Astrocyte of the cerebellum (primary cell): ENCODE measurements around the gene FBXO8.

ENCODE experiments used
- DNase-seq: peaks from one replicate; pipeline ENCODE4 v3.0.0-alpha.2; 2011; ENCODE audit warnings: low read depth
- H3K4me3 ChIP-seq: 2 replicates; pipeline ENCODE4 v1.5.1; 2011; ENCODE audit warnings: mild to moderate bottlenecking, low read depth, low read length, moderate library complexity
- in situ Hi-C: cut with HindIII; loops from 2 replicates; pipeline ENCODE4 v1.10.0; 2017; ENCODE audit warnings: low sequenced_read_pairs
- TF ChIP-seq, protein P1 (sequence below): IDR thresholded peaks from 2 replicates; pipeline ENCODE4 v1.5.1; 2012; ENCODE audit warnings: low read length, low read depth, moderate library complexity, mild to moderate bottlenecking; ENCODE audit errors: missing control alignments

The FBXO8 gene

DNA sequence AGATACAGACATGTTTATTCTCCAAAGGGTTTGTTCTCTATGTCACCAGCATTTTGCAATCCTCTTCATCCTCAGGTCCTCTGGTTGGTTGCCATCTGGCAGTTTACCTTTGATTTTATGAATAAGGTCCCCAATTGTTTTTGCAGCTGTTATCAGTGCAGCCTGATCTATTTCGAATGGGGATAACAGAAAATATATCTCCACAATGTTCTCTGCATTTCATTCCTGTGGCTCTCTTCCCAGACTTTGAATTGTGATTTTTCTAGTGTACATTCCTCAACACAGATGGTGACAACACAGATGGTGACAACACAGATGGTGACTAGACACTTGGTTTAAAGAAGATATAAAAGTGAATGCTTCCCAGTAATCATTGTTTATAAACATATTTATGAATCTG is 74.1 kb downstream of the FBXO8 start:
- TF ChIP-seq, protein P1, sequence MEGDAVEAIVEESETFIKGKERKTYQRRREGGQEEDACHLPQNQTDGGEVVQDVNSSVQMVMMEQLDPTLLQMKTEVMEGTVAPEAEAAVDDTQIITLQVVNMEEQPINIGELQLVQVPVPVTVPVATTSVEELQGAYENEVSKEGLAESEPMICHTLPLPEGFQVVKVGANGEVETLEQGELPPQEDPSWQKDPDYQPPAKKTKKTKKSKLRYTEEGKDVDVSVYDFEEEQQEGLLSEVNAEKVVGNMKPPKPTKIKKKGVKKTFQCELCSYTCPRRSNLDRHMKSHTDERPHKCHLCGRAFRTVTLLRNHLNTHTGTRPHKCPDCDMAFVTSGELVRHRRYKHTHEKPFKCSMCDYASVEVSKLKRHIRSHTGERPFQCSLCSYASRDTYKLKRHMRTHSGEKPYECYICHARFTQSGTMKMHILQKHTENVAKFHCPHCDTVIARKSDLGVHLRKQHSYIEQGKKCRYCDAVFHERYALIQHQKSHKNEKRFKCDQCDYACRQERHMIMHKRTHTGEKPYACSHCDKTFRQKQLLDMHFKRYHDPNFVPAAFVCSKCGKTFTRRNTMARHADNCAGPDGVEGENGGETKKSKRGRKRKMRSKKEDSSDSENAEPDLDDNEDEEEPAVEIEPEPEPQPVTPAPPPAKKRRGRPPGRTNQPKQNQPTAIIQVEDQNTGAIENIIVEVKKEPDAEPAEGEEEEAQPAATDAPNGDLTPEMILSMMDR: no peak
- no peak for DNase-seq
- no peak overlapping the region for H3K4me3 ChIP-seq
- in situ Hi-C loops: no loop called here

DNA sequence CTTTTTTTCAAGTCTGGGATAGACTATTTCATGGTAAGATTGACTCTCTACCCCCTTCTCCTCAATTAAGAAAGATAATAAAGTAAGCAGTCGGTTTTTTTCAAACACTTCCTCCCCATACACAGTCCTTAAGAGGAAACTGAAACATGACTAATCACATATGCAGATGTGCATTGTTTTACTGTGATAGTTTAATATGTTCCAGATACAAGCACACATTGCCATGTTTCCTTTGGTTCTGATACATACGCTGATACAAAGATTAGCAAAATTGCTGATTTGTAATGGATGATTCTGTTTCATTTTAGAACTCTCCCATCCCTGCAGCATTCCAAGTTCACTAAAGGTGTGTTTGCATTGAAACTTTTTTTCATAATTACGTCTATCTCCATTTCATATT is 76.1 kb downstream of the FBXO8 start:
- in situ Hi-C loops: no loop called here
- TF ChIP-seq, protein P1: no peak

DNA sequence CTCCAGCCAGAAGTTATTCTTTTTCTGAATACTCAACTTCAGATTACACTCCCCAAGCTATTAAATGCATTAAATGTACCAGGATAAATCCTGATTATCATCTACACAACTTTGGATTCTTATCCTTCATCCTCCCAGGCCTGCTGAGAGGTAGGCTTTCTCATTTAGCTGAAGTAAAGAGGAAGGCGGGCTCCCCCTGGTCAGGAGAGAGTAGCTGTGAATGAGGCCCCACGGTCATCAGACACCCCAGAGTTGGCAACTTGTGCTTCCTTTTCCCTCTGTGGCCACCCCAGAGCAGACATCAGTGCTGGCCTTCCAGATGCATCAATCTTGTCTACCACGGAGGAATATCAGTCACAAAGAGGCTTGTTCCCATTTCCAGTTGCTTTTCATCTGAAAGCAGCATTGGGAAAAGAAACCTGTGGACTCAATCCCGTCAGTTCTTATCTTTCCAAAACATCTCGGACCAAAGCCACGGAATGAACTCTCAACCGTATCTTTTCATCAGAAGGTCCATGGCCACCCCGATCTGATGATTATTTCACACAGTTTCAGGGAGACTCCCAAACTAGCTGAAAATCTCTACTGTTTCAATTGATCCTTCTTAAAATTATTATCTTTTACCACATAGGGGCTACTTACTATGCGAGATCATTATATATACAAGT is 79.2 kb downstream of the FBXO8 start:
- H3K4me3 ChIP-seq: no peak overlapping the region
- DNase-seq: no peak
- TF ChIP-seq, protein P1: no peak
- in situ Hi-C loops: no loop called here

More for the DNA sequence above, 76.1 kb downstream of the FBXO8 start:
- no peak for DNase-seq
- H3K4me3 ChIP-seq: no peak overlapping the region

DNA sequence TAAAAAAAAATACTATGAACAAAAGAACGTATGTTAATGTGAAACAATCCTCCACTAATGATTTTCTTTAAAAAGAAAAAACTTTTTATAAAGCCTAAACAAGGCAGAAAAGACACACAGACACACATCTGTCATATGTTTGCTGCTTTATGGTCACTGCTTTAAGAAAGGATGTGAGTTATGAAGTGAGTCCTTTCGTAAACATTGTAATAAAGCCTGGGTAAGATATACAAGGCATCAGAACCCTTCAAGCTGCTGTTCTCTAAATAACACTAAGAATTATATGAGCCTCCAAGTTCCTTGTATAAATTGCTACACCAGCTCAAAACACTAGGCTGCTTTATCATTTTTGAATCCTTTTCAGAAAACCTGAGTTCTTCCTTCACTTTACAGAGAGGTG is 81.6 kb downstream of the FBXO8 start:
- DNase-seq: no peak
- no peak overlapping the region for H3K4me3 ChIP-seq
- TF ChIP-seq, protein P1: no peak
- in situ Hi-C loops: no loop called here

DNA sequence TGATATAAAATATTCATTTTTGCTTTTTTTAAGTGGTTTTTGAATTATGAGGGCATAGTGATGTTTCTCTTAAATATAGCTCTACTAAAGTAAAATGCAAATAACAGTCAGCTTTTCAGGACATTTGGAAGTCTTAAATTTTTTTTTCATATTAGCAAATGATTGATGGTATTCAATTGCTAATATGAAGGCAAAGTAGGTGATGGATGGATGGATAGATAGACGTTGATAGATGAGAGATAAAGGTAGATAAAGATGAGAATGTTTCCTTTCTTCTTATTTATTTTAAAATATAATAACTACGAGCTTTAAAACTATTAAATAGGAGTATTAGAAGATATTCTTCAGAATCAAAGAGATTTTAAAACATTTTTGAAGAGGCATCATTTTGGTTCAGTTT is 83.7 kb downstream of the FBXO8 start:
- no peak for DNase-seq
- H3K4me3 ChIP-seq: no peak overlapping the region
- in situ Hi-C loops: no loop called here
- TF ChIP-seq, protein P1: no peak

DNA sequence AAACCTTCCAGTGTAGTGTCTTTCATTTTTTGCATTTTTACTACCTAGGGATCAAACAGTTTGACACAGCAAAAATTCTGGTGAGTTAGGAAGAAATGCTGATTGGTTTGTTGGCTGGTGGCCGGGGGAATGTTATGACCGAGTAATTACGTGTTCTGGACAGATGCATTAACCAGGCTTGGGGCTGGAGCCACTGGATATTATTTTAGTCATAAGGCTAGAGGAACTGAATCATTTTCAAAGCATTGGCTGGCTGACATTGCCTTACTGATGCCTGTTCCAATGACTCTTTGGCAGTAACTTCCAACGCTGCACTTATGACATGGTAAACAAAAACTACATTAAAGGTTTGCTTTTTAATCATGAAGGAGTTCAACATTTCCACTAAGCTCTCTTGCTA is 84.6 kb downstream of the FBXO8 start:
- in situ Hi-C loops: no loop called here
- DNase-seq: peak; percentile 78
- no peak overlapping the region for H3K4me3 ChIP-seq
- TF ChIP-seq, protein P1: no peak
